GM12865 (cell line): Measurements from ENCODE around the gene RWDD1.
A peak's percentile ranks its signal among the peaks of the same experiment; 100 is the strongest.
"Not testable (repeated sequence)": the region's sequence is repeated elsewhere in the genome, so short reads cannot be mapped to it uniquely, and the experiment has no call there.

ENCODE experiments used
- DNase-seq: peaks from one replicate; pipeline ENCODE4 v3.0.0; 2010; ENCODE audit warnings: low read depth
- H3K4me3 ChIP-seq: 2 replicates; pipeline ENCODE4 v1.5.1; 2011; ENCODE audit warnings: mild to moderate bottlenecking, low read depth, low read length, control low read depth
- CTCF ChIP-seq: IDR thresholded peaks from 2 replicates; pipeline ENCODE4 v1.5.1; 2011; ENCODE audit warnings: low read length, control low read depth, low read depth, inconsistent platforms; ENCODE audit not compliant: insufficient read depth; ENCODE audit errors: missing control alignments

Gene RWDD1

DNA sequence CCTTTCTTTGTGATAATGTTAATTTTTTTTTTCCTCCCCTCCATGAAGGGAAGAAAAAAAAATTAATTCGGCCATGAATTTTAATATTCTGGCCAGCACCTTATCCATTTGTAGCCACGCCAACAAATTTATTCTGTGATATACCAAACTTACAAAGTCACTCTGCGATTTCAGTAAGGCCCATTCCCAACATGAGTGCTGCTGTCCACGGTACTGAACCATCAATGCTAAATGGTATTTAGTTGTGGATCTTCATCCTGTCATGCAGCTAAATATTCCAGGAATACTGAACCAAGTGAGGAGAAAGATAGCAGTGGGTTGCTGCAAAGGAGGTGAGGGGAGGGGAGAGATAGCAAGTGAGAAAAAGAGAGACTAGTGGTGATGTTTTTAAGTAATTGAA lies 25.5 kb downstream of the RWDD1 start:
- no peak overlapping the region for H3K4me3 ChIP-seq
- no peak for DNase-seq
- no peak for TF ChIP-seq CTCF

DNA sequence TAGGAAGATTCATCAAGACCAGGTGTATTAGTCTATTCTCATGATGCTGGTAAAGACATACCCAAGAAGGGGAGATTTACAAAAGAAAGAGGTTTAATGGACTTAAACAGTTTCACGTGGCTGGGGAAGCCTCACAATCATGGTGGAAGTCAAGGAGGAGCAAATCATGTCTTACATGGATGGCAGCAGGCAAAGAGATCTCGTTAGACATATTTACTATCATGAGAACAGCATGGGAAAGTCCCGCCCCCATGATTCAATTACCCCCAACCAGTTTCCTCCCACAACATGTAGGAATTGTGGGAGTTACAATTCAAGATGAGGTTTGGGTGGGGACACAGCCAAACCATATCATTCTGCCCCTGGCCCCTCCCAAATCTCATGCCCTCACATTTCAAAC lies 32.6 kb downstream of the RWDD1 start:
- not testable (repeated sequence) for H3K4me3 ChIP-seq, DNase-seq

DNA sequence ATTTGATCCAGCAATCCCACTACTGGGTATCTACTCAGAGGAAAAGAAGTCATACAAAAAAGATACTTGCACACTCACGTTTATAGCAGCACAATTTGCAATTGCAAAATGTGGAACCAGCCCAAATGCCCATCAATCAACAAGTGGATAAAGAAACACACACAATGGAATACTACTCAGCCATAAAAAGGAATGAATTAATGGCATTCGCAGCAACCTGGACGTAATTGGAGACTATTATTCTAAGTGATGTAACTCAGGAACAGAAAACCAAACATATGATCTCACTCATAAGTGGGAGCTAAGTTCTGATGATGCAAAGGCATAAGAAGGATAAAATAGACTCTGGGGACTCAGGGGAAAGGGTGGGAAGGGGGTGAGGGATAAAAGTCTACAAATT lies 33.6 kb downstream of the RWDD1 start:
- H3K4me3 ChIP-seq = not testable (repeated sequence)

DNA sequence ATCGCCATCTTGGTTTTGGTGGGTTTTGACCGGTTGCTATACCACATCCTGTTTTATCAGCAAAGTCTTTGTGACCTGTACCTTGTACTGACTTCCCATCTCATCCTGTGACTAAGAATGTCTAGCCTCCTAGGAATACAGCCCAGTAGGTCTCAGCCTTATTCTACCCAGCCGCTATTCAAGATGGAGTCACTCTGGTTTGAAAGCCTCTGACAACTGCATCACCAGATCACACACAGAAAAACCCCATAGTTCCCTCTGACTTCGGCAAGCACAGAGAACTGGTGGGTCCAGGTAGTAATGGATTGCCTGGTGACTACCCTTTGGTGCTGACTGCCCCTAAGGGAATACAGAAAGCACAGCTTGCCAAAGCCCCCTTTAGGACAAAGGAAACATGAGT lies 34.6 kb downstream of the RWDD1 start:
- DNase-seq = no peak
- TF ChIP-seq CTCF = no peak
- no peak overlapping the region for H3K4me3 ChIP-seq

More for the DNA sequence above, 33.6 kb downstream of the RWDD1 start:
- DNase-seq = not testable (repeated sequence)

DNA sequence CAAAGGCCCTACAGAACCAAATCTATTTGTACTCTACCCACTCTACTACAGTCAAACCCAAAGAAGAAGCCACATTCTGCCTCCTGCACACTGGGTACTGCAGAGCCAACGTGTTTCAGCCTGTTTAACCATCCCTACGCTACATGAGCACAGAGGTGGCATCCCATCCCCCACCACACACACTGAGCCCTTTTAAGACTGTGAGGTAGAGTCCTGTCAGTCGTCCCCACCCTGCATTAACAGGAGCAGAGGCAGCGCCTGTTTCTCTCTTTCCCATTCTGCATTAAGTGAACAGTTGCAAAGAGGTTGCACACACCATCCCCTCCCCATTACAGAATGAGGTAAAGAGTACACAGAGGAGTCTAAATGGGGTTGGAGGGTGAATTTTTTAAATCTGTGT lies 39.8 kb downstream of the RWDD1 start:
- no peak overlapping the region for H3K4me3 ChIP-seq
- no peak for DNase-seq
- TF ChIP-seq CTCF = no peak

GRCh38 chr6:116615937-116616736 lies 44.8 kb downstream of the RWDD1 start, which contains the start of gene RSPH4A:
Gene RSPH4A (plus strand): TSS chr6:116616479. CDS start chr6:116616624, 145 bp downstream.
- no peak for TF ChIP-seq CTCF
- DNase-seq = peak; percentile 85
- H3K4me3 ChIP-seq = peak within 1 kb of the TSS; percentile 55

DNA sequence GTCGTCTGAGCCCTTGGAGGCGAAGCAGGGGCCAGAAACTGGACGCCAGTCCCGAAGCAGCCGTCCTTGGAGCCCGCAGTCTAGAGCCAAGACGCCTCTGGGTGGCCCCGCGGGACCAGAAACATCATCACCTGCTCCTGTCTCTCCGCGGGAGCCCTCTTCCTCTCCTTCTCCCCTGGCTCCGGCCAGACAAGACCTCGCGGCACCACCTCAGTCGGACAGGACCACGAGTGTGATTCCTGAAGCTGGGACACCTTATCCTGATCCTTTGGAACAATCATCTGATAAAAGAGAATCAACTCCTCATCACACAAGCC lies 45.4 kb downstream of the RWDD1 start:
- DNase-seq = peak; percentile 8
- H3K4me3 ChIP-seq = peak overlapping the region; percentile 55
- TF ChIP-seq CTCF = no peak

GRCh38 chr6:116624036-116624805 lies 52.9 kb downstream of the RWDD1 start:
- TF ChIP-seq CTCF = no peak
- DNase-seq = no peak
- no peak overlapping the region for H3K4me3 ChIP-seq
